IMR-90 (cell line): Measurements from ENCODE around the gene SPIN1. TPM values are rescaled to one million over a fixed set of nuclear protein-coding genes. Genes with fewer than 3 reads are reported as not detected.

Experiments used
- ATAC-seq: fragments of 200-7000 bp; cut with Tn5 transposase; 2 replicates; pipeline ENCODE4 v1.9.1; 2020; ENCODE audit warnings: low read depth, mild to moderate bottlenecking, moderate library complexity
- BruUV-seq: library from RNA; stranded (reverse); fragments of 400-500 nt; replicated peaks from 2 replicates; lab custom pipeline; 2021; lab: Mats Ljungman, UMichigan
- CTCF ChIA-PET: fragments of 300-600 bp; formaldehyde crosslinking; extraction: SDS; loops from one replicate; lab custom pipeline; 2021; ENCODE audit warnings: antibody characterized with exemption; lab: Yijun Ruan, JAX
- POLR2A ChIA-PET: fragments of 300-600 bp; sonication (Branson Sonifier 250); formaldehyde crosslinking; loops from one replicate; lab custom pipeline; 2022; ENCODE audit warnings: antibody characterized with exemption; ENCODE audit not compliant: unreplicated experiment; lab: Charles Lee
- DNase-seq: peaks from one replicate; pipeline ENCODE4 v3.0.0; 2013
- H2AFZ ChIP-seq: replicated peaks from 2 replicates; pipeline ENCODE3; 2013; ENCODE audit warnings: low read length, mild to moderate bottlenecking; ENCODE audit not compliant: poor library complexity
- H2AK5ac ChIP-seq: 2 replicates; pipeline ENCODE4 v1.6.1; 2013; ENCODE audit warnings: low read depth, low read length, inconsistent platforms
- H2AK9ac ChIP-seq: replicated peaks from 2 replicates; pipeline ENCODE3; 2013; ENCODE audit warnings: mild to moderate bottlenecking, low read depth, low read length, moderate library complexity; ENCODE audit not compliant: poor library complexity
- H2BK120ac ChIP-seq: 2 replicates; pipeline ENCODE4 v1.6.1; 2013; ENCODE audit warnings: low read depth, low read length, inconsistent platforms
- H2BK15ac ChIP-seq: 3 replicates; pipeline ENCODE4 v1.6.1; 2013; ENCODE audit warnings: low read depth, low read length, inconsistent platforms
- H2BK20ac ChIP-seq: 2 replicates; pipeline ENCODE4 v1.6.1; 2013; ENCODE audit warnings: low read depth, mild to moderate bottlenecking, inconsistent platforms, low read length, moderate library complexity
- H2BK5ac ChIP-seq: 2 replicates; pipeline ENCODE4 v1.6.1; 2013; ENCODE audit warnings: mild to moderate bottlenecking, low read depth, low read length, inconsistent platforms; ENCODE audit not compliant: poor library complexity, severe bottlenecking
- H3K14ac ChIP-seq: replicated peaks from 2 replicates; pipeline ENCODE4 v1.6.1; 2013; ENCODE audit warnings: low read depth, low read length, inconsistent platforms
- H3K18ac ChIP-seq: 2 replicates; pipeline ENCODE4 v1.6.1; 2013; ENCODE audit warnings: low read depth, low read length, control low read depth
- H3K23ac ChIP-seq: 2 replicates; pipeline ENCODE4 v1.6.1; 2013; ENCODE audit warnings: low read depth, low read length, inconsistent platforms
- H3K27ac ChIP-seq: 2 replicates; pipeline ENCODE4 v1.5.1; 2013; ENCODE audit warnings: mild to moderate bottlenecking, control low read depth, low read length; ENCODE audit not compliant: insufficient read depth
- H3K27me3 ChIP-seq: 2 replicates; pipeline ENCODE4 v1.6.1; 2013; ENCODE audit warnings: low read length; ENCODE audit not compliant: control insufficient read depth, insufficient read depth
- H3K36me3 ChIP-seq: 2 replicates; pipeline ENCODE4 v1.6.1; 2013; ENCODE audit warnings: low read length, mixed read lengths; ENCODE audit not compliant: control insufficient read depth, insufficient read depth
- H3K4ac ChIP-seq: 2 replicates; pipeline ENCODE4 v1.6.1; 2013; ENCODE audit warnings: low read depth, low read length, inconsistent platforms
- H3K4me1 ChIP-seq: 2 replicates; pipeline ENCODE4 v1.6.1; 2013; ENCODE audit warnings: low read length, mixed read lengths; ENCODE audit not compliant: control insufficient read depth, insufficient read depth
- H3K4me2 ChIP-seq: 2 replicates; pipeline ENCODE4 v1.6.1; 2013; ENCODE audit warnings: low read depth, mild to moderate bottlenecking, control low read depth, low read length, moderate library complexity
- H3K4me3 ChIP-seq: 2 replicates; pipeline ENCODE4 v1.5.1; 2013; ENCODE audit warnings: low read depth, mild to moderate bottlenecking, control low read depth, low read length, moderate library complexity; ENCODE audit not compliant: insufficient read depth
- H3K56ac ChIP-seq: 2 replicates; pipeline ENCODE4 v1.6.1; 2013; ENCODE audit warnings: low read length, inconsistent platforms; ENCODE audit not compliant: insufficient read depth; ENCODE audit errors: extremely low read depth
- H3K79me1 ChIP-seq, 2 experiments: 2 replicates each; pipeline ENCODE4 v1.6.1; 2013; ENCODE audit warnings: low read length in 2 of 2, inconsistent platforms in 1 of 2, low read depth in 1 of 2
- H3K9ac ChIP-seq: 2 replicates; pipeline ENCODE4 v1.6.1; 2013; ENCODE audit warnings: low read depth, low read length, control low read depth
- H3K9me1 ChIP-seq: 2 replicates; pipeline ENCODE4 v1.6.1; 2013; ENCODE audit warnings: low read length, inconsistent platforms; ENCODE audit not compliant: insufficient read depth
- H3K9me3 ChIP-seq: 2 replicates; pipeline ENCODE4 v1.6.1; 2013; ENCODE audit warnings: low read length; ENCODE audit not compliant: control insufficient read depth, insufficient read depth
- H4K20me1 ChIP-seq: 2 replicates; pipeline ENCODE4 v1.6.1; 2013; ENCODE audit warnings: low read length, inconsistent platforms; ENCODE audit not compliant: insufficient read depth
- H4K5ac ChIP-seq: 2 replicates; pipeline ENCODE4 v1.6.1; 2013; ENCODE audit warnings: mild to moderate bottlenecking, low read depth, low read length, control low read depth
- H4K8ac ChIP-seq, 2 experiments: 2 replicates each; pipeline ENCODE4 v1.6.1; 2013; ENCODE audit warnings: low read depth in 2 of 2, low read length in 2 of 2, control low read depth in 1 of 2, inconsistent platforms in 1 of 2
- H4K91ac ChIP-seq: 2 replicates; pipeline ENCODE4 v1.6.1; 2013; ENCODE audit warnings: low read depth, low read length, inconsistent platforms; ENCODE audit not compliant: insufficient read depth
- CEBPB ChIP-seq: IDR thresholded peaks from 2 replicates; pipeline ENCODE4 v1.6.1; 2012; ENCODE audit warnings: low read depth, low read length, improper control_type of control experiment
- CTCF ChIP-seq: conservative IDR thresholded peaks from 2 replicates; pipeline ENCODE4 v1.5.1; 2012; ENCODE audit warnings: mild to moderate bottlenecking, low read depth, low read length, improper control_type of control experiment
- ELK1 ChIP-seq: fragments of 150-350 bp; IDR thresholded peaks from 2 replicates; pipeline ENCODE4 v1.6.1; 2016; ENCODE audit warnings: low read depth, mild to moderate bottlenecking, low read length, moderate library complexity, borderline replicate concordance
- POLR2A ChIP-seq: IDR thresholded peaks from 2 replicates; pipeline ENCODE4 v1.6.1; 2012; ENCODE audit warnings: mild to moderate bottlenecking, low read depth, low read length
- RAD21 ChIP-seq: IDR thresholded peaks from 2 replicates; pipeline ENCODE4 v1.6.1; 2012; ENCODE audit warnings: low read length, improper control_type of control experiment
- USF2 ChIP-seq: fragments of 150-350 bp; IDR thresholded peaks from 2 replicates; pipeline ENCODE4 v1.6.1; 2017; ENCODE audit warnings: mild to moderate bottlenecking, antibody characterized with exemption, low read length, low read depth
- WGBS, 2 experiments: methylation state at CpG; one replicate each; pipeline versions ENCODE4 v1.1.5 to v1.1.7; 2013; ENCODE audit warnings: missing lambda C conversion rate in 2 of 2; ENCODE audit not compliant: insufficient read length in 1 of 2; ENCODE audit errors: extremely low coverage in 2 of 2; 5-methylcytosine and 5-hydroxymethylcytosine counted together
- dilution Hi-C: fragments of 300-500 bp; cut with HindIII; formaldehyde crosslinking; loops from one replicate; pipeline ENCODE4 v1.14.3; 2018; ENCODE audit warnings: low sequenced_read_pairs; ENCODE audit not compliant: unreplicated experiment
- in situ Hi-C: fragments of 300-500 bp; cut with MboI; formaldehyde crosslinking; loops from 3 replicates; pipeline ENCODE4 v1.14.3; 2019; ENCODE audit warnings: low sequenced_read_pairs, inconsistent platforms, mixed read lengths
- intact Hi-C: fragments of 100-400 bp; cut with micrococcal nuclease; formaldehyde crosslinking; loops from 2 replicates; pipeline ENCODE4 v1.10.0; 2022
- polyA plus RNA-seq, 3 experiments: library from polyadenylated mRNA; depleted of rRNA; stranded (reverse); fragments of >200 nt; gene quantifications; 2 replicates each; pipeline ENCODE4 v1.2.3, GENCODE V29; 2012; ENCODE audit warnings: low replicate concordance in 1 of 3
- total RNA-seq: library from RNA; depleted of rRNA; stranded (reverse); fragments of >200 nt; gene quantifications from 2 replicates; pipeline ENCODE4 v1.2.3, GENCODE V29; 2012

Gene SPIN1
- total and polyA plus RNA-seq, 2 of the 4 experiments (the other 2 are of a cell fraction) = 63.3 to 141 TPM

GRCh38 chr9:88435336-88435735, 47.1 kb downstream of the SPIN1 start:
- Histone ChIP-seq H2AK5ac (no peak overlapping the region), H2AK9ac (no peak overlapping the region), H4K8ac (no peak overlapping the region), H3K9me3 (no peaks in the 10 kb centered on the region; the same call in 1 of the 2 replicates), H2BK15ac (no peak overlapping the region), H3K14ac (no peak overlapping the region), H3K4me3 (no peak overlapping the region), H2BK20ac (no peak overlapping the region), H3K4ac (no peak overlapping the region), H4K20me1 (0 out of 2 replicates have a peak, but pooled peaks cover under 1% of the 10 kb centered on the region), H3K27ac (no peak overlapping the region), H3K4me2 (no peak overlapping the region), H3K18ac (no peak overlapping the region), H3K9ac (no peak overlapping the region), H3K36me3 (peaks cover 18% of the 10 kb centered on the region), H2AFZ (no peak overlapping the region), H3K4me1 (no peaks in the 10 kb centered on the region; the same call in 1 of the 2 replicates), H4K5ac (no peak overlapping the region), H4K91ac (no peak overlapping the region), H2BK120ac (no peak overlapping the region), H2BK5ac (no peak overlapping the region), H3K27me3 (no peaks in the 10 kb centered on the region), H3K56ac (no peak overlapping the region), H3K9me1 (peaks cover 1% of the 10 kb centered on the region), H3K23ac (no peak overlapping the region), H3K79me1 (peaks cover 30 to 64% of the 10 kb centered on the region in 2 experiments)
- intact Hi-C loops (no loop called here), in situ Hi-C loops (no loop called here), dilution Hi-C loops (no loop called here)
- POLR2A ChIA-PET = no interaction called here
- CTCF ChIA-PET = no interaction called here
- no CpG with 5 or more reads among the region's 2 CpGs for WGBS, 2 experiments
- no TSS peak for BruUV-seq
- DNase-seq (no peak), ATAC-seq (no peak; the same call in 1 of the 2 replicates)
- TF ChIP-seq USF2 = no peak
- TF ChIP-seq POLR2A = no peak
- no peak for TF ChIP-seq CEBPB
- no peak for TF ChIP-seq RAD21
- TF ChIP-seq CTCF = no peak
- no peak for TF ChIP-seq ELK1
